ENCODE results near the gene MB21D2.

The MB21D2 gene

DNA sequence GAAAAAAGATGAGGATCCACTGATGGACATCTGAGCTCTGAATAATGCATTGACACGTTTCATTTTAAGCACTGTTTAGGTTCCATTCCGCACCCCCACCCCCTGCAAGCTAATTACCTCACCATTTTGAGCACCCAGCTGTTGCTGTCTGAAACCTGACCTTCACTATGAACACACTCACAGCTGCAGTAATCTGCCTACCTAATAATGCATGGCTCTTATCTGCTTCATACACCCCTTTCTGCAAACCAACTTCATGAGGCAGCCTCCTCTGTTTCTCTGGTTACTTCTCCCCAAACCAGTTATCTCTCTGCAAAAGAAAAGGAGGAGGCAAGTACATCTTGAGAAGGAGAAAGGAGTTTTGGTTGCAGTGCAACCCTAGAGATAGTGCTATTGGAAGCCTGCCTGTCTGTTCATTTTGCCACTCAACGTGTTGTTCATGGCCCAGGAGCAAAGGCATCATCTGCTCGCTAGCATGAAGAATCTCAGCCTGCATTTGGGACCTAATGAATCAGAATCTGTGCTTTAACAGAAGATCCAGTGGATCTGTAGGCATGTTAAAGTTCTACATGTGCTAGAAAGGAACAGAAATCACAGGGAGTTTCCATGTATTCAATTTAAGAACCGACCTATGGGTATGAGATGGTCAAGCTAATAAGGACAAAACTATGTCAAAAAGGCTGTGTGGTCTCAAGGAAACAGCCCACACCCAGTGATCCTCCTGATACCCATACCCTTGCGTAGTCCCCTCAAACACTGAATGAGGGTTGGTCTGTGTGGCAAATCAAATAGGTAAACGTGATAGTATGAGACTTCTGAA lies 87.2 kb downstream of the MB21D2 start:
- DNase-seq, result no peak

DNA sequence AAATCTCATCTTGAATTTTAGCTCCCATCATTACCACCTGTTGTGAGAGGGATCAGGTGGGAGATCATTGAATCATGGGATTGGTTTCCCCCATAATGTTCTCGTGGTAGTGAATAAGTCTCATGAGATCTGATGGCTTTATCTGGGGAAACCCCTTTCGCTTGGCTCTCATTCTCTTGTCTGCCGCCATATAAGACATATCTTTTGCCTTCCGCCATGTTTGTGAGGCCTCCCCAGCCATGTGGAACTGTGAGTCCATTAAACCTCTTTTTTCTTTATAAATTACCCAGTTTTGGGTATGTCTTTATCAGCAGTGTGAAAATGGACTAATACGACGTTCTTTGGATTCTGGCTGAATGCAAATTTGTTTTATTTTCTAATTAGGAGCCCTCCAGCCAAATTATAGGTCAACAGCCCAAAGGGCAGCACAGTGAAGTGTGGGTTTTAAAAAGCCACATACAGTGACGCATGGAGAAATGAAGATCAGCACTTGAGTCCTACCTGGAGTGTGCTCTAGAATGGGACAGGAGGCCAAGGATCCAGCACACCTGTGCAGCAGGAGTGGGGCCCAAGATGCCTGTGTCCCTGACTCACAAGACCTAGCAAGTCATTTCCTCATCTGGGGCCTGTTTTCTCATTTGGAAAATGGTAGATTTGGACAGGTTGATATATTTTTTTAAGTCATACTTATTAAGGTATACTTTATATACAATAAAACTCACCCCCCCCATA lies 89.6 kb downstream of the MB21D2 start:
- no peak for DNase-seq

DNA sequence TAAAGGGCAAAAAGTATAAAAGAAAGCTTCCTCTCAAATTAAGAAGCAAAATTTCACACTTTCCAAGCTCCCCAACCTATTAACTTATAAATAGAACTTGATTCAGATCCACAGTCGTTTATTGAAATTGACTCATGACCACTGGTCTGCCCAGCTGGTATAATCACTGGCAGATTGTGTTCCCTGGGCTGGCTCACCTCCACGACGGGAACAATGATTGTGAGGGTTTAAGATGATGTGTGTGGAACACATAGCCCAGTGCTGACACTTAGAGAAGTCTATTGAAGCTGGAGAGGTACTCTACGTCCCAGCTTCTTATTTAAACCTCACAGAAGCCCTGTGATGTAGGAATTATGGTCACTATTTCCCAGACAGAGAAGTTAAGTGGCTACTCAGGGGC lies 90.4 kb downstream of the MB21D2 start:
- no peak for DNase-seq

DNA sequence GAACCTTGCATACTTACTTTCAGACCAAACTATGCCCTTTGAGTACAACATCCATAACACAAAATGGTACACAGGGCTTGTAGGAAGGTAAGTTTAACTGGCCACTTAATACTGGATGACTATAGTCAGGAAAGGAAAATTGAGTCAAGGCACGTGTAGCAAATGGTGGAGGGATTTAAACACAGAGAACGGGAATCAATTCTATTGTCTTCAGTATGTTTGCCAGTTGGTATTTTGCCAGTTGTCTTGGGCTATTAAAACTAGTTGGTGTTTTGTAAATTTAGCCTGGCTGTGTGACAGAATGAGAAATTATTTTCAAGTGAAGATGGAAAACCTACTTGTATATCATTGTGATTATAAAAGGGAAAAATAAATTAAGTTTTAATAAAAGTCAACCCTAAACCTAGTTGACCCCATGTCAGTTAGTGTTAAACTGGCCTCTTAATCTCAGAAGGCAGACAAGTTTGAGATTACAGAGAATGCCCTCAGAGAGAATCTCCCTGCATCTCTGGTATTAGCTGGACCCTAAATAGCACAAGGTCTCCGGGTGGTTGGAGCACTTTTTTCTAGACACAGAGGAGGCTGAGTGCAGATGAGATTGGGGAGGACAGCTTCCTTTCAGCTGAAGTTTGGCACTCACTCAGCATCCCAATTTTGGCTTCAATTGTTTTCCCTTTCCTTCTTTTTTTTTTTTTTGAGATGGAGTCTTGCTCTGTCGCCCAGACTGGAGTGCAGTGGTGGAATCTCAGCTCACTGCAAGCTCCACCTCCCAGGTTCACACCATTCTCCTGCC lies 91.2 kb downstream of the MB21D2 start:
- no peak for DNase-seq

GRCh38 chr3:192825657-192826200 lies 91.9 kb downstream of the MB21D2 start:
- DNase-seq, result no peak

- no peak for DNase-seq
Observed at GRCh38 chr3:192825216-192825615, 92.4 kb downstream of the MB21D2 start.

- no peak for DNase-seq
Observed at GRCh38 chr3:192824313-192824712, 93.3 kb downstream of the MB21D2 start.

- DNase-seq, result no peak
Observed at GRCh38 chr3:192821161-192821560, 96.5 kb downstream of the MB21D2 start.

GRCh38 chr3:192820161-192820560 lies 97.5 kb downstream of the MB21D2 start:
- no peak for DNase-seq

DNA sequence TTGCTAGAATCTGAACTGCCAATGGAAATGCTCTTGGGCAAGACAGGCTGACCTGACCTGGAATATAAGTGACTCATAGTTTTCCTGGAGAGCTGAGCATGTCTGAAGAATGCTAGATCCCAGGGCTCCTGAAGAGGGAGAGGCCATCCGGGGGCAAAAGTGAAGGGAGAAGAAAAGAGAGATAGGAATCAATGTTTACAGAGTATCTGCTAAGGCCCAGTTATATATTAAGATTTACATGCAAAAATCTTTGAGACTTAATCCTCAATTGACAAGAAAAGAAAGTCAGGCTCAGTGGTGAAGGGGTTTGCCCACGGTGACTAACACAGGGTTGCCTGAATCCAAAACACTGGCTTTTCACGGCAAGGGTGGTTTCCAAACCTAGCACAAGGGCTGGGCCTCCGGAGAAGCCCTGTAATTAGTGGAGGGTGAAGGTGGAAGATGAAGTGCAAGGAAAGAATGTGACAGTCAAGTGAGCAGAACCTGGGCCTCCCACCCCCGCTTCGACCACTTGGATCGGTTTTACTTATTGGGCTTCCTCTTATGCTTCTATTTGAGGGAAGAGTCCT lies 98.6 kb downstream of the MB21D2 start:
- DNase-seq, result peak; percentile 40

GRCh38 chr3:192818126-192818525 lies 99.5 kb downstream of the MB21D2 start:
- no peak for DNase-seq

GRCh38 chr3:192817506-192817905 lies 100.2 kb downstream of the MB21D2 start:
- DNase-seq, result no peak

DNA sequence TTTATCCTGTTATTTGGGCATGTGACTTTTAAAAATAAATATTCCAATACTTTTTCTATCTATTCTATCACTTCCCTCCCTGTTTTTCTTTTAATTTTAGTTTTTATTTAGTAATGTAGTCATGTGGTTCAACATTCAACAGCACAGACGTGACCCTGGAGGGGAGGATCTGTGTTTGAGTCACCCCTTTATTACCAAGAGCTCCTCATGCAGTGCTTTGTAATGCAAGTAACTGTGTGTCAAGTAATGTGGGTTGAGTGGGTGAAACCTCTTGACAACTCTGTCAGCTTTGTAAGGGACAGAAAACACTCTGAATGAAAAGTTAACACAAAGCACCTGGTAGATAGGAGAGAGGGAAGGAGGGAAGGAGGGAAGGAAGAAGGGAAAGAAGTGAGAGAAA lies 100.6 kb downstream of the MB21D2 start:
- no peak for DNase-seq

- DNase-seq, result peak; percentile 51
Observed at GRCh38 chr3:192816351-192816750, 101.3 kb downstream of the MB21D2 start.

- DNase-seq, result peak; percentile 22
Observed at GRCh38 chr3:192812743-192813383, 104.8 kb downstream of the MB21D2 start.

- DNase-seq, result no peak
Observed at GRCh38 chr3:192805711-192806110, 111.9 kb downstream of the MB21D2 start.

DNA sequence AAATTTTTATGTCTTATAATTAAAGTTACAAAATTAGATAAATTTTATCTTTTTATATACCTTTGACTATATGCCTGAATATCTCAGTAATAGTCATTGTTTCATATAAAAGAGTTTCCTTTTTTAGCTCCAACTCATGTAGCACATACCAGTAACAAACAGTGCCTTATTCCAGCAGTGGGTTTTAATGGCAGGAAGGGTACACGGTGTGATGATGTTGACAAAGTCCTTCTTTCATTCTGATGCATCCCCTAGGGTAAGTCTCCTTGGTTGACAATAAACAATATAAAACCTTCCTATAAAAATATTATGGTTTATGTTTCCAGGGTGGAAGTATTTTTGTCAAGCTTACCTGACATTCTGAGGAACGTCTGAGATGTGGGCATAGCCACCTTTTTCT lies 113.2 kb downstream of the MB21D2 start:
- DNase-seq, result no peak

DNA sequence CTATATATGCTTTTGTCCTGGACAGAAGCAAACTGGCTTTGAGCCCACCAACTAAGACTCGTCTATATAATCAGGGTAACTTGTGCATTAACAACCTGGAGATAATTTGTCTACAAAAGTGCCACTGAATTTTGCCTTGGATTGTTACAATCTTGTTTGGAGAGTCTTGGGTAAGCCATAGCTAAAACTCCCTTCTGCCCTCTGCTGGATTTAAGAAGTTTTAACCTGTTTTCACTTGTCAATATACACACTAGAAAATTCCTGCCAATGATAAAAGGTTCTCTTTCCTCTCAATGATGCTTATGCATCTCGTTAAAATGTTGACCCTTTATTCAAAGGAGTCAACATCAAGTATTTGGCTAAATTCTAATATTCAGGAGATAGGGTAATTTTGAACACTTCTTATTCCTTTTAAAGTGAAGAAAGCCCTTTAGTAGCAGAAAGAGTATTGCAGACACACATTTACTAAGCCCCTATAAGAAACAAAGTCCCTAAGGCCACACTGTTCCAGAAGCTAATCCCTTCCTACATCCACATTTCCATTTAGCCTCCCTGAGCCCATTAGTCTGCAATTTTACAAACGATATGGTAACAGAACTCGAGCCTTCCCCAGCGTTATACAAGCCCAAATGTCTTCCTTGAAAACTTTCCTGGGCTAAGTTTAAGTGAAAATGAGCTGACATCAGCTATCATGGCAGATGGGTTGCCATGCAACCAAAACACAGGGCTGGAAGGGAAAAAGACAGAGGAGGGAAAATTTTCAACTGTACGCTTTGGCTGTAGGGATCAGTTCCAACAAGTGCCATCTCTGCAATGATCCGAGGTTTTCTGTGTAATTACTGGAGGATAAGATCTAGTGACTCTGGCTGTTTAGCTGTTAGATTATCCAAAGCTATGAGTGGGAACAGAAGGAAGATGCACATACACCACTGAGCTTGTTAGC lies 114.4 kb downstream of the MB21D2 start:
- DNase-seq, result peak; percentile 4

- no peak for DNase-seq
Observed at GRCh38 chr3:192801985-192802384, 115.7 kb downstream of the MB21D2 start.

DNA sequence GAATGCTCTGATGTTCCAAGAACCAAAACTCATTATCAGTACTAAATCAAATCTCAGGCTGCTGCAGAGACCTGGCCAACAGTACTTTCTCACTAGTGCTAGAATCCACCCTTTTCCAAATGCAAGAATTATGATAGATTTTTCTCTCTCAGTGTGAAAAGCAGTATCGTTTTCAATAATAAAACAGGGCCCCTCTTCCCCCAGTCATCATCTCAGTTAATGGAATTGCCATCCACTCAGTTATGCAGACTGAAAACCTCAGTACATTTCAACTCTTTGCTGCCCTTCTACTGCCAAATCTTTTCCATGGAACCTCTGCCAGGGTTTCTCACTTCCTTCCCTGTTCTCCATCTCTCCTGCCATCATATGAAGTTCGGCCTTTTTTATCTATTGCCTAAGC lies 117.9 kb downstream of the MB21D2 start:
- no peak for DNase-seq

DNA sequence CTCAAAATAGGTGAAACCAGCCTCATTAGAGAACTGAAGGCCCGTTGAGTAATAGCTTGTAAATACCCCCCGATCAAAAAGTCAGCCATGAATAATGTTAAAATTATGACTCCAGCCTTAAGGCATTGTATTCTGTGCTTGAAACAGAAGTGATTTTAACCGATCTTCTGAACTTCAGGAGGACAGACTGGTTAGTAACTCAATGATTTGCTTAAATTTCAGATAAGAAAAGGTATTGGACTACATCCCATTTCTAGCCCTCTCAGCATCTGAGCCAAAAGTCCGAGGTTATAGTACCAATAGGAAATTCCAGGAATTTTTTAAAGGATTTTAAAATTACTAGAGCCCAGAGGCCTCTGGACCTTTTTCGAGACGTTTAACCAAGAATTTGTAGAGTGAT lies 122.6 kb downstream of the MB21D2 start:
- no peak for DNase-seq

Data from CD4-positive, alpha-beta T cell treated with Interleukin-17A for 1 hour (primary cell).